HG02943 (cell line): ENCODE measurements around the gene LHPP.
"Not testable (repeated sequence)": the region's sequence is repeated elsewhere in the genome, so short reads cannot be mapped to it uniquely, and the experiment has no call there.

Experiments used
- ATAC-seq: cut with Tn5 transposase; IDR thresholded peaks from one replicate; pipeline ENCODE4 v1.9.1; 2021; ENCODE audit warnings: mild to moderate bottlenecking, low read depth, moderate library complexity; ENCODE audit not compliant: unreplicated experiment

LHPP gene

DNA sequence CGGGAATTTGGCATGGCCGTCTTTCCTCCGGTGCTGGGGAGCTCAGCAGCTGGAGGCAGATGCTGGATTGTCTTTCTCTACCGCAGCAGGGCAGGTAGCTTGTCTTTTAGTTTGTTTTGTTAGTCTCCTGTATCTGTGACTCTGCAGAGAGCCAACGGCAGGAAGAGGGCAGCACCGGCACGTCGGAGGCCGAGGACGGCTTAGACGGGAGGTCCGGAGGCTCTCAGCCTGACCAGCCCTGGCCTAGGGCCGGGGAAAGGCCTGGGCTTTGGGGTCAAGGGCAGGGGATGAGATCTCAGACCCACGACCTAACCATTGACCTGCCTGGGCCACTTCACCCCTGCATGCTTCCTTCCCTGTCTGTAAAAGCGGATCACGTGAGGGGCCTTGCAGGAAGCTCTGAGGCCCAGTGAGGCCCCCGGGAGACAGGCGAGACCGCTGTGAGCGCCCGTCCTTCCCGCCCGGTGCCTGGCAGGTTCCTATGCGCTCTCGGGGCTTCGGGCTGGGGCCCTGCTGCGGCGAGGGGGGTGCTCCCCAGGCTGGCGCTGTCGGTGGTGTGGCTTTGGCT, 72.7 kb downstream of the LHPP start:
- ATAC-seq = no peak

DNA sequence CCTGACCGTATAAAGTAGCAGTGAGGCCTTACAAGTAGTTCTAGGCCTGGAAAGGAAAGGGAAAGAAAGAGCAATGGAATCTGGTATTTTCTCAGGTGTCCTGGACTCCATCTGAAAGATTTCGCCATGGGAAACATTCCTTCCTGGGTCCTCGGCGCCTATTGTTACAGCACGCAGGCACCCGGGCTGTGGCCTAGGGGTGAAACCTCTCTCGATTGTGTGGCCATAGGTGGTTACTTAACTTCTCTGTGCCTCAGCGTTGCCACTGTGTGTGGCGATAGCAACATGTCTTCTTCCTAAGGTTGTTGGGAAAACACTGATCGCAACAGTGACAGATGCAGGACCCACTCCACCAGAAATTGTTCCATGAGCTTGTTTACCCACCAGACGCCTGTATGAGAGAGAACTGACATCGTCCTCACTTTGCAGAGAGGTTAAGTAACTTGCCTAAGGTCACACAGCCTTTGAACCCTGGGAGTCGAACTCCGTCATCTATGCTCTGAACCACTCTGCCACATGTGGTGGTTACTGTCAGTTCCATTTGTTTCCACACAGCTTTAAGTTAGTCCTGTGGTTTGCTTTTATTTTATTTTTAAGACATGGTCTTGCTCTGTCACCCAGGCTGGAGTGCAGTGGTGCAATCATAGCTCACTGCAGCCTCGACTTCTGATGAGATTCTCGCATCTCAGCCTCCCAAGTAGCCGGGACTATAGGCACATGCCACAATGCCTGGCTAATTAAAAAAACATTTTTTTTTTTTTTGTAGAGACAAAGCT, 73.4 kb downstream of the LHPP start:
- ATAC-seq = no peak

DNA sequence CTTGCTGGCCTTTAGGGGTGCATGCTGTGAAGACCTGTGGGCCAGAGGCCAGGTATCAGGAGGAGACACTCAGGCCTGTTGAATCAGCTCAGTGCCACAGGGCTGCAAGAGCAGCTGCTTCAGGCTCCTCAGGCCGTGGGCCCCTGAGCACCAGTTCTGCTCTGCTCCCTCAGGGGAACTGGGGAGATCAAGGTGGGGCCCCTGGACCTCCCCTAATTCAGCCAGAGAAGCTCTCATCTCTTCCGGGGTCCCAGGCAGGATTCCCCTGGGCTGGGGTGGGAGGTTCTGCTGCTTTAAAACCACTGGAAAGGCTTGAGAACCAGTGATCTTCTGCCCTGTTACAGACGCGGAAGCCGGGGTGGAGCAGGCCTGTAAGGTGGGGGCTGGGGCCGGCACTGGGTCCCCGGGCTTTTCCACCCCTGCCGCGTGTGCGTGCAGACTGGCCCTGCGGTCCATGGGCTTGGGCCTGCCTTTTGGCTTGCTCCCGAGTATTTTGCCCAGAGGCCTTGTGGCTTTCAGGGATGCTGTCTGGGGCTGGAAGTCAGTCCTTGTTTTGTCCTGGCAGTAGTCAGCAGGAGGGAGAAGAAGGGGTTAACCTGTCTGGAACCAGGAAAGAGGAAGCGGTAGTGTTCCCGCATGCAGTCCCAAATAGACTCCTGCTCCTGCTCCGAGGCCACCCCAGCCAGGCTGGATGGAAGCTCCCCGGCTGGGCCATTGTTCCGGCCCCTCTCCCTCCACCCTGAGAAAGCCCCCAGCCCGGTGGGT, 74.3 kb downstream of the LHPP start:
- ATAC-seq = no peak

DNA sequence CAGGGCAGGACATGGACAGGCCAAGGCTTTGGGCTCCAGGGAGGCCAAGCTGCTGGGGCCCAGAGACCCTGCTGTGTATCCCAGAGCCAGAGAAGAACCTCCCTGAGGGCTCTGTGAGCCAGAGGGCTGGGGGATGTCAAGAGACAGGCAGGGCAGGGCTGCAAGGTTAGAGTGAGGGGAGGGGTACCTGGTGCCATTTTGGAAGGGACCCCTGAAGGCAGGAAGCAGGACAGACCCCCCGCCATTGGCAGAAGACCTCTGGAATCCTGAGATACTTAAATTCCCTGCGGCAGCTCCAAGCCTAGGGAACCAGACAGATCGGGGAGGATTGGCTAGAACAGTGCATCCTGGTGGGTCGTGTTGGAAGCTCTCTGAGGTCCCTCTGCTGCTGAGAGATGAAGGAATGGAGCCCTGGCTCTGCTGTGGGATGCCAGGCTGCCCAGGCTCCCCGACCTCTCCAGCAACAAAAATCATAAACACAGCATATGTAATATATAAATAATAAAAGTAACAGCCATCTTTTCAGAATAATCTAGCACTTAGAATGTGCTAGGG, 75.0 kb downstream of the LHPP start:
- ATAC-seq = no peak

DNA sequence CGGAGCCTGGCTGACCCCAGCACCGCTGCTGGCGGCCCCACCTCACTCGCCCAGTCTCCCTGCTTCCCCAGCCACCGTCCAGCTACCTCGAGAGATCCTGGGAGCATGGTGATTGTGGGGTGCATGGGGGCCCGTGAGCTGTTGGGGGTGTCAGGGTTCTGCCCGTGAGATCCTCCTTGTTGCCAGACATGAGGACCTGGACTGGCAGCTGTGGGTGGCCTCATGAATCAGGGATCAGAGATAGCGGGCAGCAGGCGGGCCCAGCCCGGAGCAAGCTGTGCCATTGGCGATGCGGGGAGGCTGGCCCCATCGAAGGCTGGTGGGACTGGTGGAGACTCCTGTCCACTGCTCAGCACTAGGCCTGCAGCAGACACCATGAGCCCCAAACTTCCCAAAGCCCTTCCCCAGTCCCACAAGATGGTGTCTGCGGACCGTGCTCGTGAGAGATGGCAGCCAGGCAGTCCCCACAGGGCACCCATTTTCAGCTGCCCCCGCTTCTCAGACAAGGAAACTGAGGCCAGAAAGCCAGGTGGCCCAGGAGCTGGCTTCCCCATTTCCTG, 75.6 kb downstream of the LHPP start:
- ATAC-seq = no peak

DNA sequence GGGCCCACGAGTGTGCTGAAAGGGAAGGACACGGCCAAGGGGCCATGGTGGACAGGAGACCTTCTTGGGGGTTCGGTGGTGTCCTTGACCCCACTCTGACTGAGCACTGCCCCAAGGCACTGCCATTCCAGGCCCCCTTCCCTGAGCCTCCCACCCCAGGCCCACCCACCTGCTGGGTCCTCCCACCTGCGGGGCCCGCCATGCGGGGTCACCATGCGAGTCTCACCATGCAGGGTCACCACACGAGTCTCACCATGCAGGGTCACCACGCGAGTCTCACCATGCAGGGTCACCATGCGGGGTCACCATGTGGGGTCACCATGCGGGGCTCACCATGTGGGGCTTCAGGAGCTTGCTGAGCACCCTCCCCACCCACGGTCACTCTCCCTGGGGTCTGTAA, 76.3 kb downstream of the LHPP start:
- ATAC-seq = no peak

DNA sequence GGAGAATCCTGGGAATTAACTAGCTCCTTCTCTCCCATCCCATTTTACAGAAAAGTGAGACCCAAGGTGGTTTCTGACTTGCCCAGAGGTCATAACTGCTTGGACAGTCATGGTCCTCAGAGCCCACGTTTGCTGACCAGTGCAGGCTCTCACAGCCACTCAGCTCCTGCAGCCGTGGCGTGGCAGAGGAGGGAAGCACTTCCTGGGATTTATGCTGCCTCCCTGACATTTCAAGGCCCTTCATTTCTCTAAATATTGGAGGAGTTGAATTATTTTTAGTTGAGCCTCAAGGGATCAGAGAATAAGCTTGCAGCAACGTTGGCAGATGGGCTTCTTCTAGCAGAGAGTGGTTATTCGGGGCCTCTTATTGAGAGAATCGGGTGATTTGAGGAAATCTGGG, 77.1 kb downstream of the LHPP start:
- ATAC-seq = no peak

DNA sequence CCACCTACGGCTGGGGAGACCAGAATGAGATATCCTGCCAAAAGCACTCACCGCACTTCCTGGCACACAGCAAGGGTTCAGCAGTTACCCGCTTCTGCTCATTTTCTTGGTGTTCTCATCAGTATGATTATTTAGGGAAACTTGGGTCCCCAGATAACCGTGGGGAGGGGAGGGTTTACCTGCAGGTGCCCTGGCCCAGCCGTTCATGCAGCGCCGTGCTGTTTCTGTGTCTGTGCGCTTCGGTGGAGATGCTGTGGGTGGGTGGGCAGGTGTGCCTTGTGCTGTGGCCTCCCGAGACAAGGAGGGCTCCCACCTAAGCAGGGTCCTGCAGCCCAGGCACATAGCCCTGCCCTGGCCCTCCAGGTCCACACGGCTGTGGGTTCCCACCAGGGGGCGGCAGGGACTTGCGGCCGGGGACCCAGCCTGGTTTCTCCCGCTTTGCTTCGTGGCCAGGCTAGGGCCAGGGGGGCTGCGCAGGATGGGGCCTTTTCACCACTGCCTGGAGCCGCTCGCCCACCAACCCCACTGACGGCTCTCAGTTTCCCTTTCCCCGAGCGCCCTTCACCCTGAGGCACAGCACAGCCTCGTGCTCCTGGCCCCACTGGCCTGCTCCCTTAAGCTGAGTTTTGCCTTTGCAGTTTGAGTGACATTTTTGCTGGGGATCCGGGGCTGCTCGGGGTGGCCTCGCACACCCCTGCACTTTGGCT, 78.5 kb downstream of the LHPP start:
- ATAC-seq = no peak

DNA sequence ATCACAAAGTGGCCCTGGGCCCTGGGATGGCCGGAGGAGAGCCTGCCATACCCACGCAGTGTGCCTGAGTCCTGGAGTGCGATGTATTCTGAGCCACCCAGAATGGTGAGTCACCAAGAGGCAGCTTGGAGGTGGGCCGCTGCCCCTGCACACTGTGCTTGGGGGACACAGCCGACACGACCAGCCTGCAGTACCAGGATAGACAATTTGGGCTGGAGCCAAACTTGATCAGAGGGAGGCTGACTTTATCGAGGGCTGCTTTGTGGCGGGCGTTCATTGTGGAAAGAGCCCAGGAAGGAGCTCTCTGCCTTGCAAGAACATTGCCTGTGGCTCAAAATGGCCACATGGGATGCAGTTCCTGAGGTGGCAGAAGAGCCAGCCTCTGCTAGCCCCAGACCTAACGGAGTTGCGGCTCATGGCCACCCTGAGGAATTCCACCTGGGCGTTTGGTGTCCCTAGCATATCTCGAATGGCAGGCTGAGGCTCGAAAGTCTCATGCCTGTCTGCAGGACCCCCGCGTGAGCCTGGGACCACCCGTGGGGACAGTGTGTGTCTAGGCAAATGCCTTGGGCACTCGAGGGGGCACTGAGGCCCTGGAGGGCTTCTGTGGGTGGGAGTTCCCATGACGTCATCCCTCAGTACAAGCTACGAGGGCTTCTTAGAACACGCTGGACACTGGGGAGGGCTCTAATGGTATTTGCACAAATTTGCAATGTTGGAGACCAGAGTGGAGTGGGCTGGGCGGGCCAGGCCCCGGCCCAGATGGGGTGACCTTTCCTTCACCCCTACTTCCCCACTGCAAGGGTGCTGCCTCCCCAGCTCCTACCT, 79.7 kb downstream of the LHPP start:
- no peak for ATAC-seq

DNA sequence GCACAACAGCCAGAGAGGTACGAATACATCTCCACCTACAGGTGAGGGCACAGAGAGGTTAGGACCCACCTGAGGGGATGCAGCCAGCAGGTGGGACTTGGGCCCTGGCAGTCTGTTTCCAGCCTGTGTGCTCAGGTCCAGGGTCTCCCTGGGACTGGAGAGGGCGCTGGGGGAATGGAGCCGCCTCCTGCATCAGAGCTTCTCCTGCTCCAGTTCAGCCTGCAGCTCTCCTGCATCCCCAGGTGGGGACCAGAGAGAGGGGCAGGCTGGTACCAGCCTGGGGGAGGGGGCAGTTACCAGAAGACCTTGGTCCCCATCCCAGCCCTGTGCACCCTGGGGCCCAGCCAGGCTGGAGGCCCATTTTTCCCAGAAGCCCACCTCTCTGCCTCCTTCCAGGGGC, 80.7 kb downstream of the LHPP start:
- no peak for ATAC-seq

DNA sequence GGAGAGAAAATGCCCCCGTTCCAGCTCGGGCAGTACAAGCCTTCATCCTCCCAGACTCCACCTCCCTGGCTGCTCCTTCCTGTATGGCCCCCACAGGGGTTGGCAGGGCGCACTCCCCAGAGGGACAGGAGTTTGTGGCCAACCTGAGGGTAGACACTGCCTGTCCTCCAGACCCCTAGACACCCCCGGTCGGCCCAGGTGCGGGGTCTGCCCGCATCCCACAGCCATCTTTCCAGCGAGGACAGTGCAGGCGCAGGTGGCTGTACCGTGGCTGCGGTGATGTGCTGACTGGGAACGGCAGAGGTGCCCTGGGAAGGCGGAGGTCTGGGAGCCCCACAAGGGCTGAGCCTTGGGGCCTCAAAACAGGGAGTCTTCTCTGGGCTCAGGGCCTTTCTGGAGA, 81.5 kb downstream of the LHPP start:
- ATAC-seq = no peak

DNA sequence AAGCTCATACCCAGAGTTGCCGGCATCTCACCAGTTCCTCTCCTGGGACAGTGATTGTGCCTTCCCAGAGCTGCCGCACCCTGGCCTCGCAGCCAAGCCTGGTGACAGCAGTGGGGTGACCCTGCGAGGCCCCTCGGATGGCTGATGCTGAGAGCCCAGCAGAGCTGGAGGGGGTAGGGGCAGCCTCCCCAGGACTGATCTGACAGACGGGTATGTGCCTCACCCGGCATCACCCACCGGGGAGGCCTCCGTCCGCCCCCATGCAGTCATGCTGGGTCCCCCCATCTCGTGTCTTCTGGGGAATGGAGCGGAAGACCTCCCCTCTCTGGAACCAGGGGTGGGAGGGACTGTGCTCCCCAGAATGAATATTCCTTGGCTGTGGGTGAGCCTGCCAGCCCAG, 82.3 kb downstream of the LHPP start:
- no peak for ATAC-seq

DNA sequence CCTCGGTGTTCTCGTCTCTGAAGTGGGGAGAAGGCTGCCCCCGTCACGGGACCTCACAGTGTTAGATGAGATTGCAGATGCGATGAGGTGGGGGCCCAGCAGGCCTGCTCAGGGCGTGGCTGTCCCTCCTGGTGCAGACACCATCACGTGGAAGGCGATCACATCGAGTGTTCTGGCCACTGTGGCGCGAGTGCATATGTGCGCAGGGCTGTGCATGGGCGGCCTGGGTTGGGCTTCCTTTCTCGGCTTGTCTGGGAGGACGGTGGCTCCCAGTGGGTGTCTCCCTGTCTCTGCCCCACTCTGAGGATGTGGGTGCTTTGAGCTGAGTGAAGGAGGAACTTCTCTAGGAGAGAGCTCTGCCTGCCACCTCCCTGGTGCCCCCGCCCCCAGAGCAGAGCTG, 83.1 kb downstream of the LHPP start:
- ATAC-seq = no peak

DNA sequence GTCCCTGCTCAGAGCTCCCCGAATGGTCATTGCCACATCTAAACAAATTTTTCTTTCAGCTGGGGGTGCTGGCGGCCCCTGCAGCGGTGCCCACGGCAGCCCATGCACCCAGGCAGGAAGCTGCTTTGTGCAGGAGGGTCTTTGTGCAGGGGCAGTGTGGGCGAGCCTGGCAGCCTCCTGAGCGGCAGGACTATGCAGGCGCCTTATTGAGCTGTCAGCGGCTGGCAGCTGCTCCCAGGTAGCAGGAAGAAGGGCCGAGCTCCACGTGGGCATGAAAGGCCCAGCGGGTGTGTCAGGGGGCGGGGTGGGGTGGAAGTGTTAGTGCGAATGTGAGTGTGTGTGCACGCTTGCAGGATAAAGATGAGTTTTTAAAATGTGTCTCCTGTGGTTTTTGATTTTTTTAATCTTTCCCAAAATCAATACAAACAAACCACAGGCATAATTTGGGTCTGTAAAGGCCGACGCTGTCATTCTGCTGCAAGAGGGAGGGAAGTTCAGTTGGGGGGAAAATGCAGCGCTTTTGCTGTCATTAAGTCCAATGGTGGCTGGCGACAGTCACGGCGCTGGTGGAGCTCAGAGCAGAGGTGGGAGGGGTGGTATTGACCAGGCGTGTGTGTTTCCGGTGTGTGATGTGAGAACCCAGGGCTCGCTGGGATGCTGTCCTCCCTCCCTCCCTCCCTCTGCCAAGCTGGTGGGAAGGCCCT, 83.9 kb downstream of the LHPP start:
- no peak for ATAC-seq

DNA sequence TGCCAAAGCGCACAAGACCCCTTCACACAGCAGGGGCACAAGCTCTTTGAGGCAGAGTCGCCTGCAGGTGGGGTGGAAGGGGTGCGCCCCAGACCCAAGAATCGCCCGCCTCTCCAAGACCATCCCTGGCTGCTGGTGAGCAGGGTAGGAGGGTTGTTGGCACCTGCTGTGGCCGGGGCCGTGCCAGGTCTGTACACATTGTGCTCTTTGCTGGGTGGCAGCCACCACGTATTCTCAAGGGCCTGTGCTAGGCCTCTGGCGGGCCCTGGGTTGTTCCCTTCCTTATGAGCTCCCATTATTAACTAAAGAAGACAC, 84.4 kb downstream of the LHPP start:
- ATAC-seq = no peak

DNA sequence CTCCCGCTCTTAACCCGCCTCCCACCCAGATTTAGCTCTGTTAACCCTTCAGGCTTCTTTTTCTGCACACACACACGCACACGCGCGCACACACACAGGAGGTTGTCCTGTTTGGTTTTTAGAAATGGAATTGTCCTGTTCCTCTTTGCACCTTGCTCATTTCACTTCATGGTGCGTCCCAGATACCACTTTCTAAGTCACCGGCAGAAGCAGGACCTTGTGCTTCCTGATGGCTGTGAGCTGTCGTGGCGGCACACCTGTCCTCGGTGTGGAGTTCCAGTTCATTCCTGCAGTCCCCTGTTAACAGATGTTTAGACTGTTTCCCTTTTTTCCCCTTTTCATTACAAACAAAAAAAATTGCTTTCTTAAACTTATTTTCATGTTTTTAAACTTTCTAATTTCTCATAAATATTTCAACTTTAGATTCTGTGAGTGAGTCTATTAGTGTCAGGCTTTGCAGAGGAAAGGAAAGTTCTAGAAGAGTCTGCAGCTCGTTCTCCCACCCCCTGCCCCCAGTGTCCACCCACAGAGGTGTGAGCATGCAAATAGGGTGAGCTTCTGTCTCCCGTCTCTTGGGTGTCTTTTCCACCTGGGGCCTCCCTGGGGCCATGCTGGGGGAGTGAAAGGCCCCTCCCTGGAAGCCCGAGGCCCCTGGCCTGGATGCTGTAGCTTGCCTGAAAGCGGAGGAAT, 85.5 kb downstream of the LHPP start:
- no peak for ATAC-seq

DNA sequence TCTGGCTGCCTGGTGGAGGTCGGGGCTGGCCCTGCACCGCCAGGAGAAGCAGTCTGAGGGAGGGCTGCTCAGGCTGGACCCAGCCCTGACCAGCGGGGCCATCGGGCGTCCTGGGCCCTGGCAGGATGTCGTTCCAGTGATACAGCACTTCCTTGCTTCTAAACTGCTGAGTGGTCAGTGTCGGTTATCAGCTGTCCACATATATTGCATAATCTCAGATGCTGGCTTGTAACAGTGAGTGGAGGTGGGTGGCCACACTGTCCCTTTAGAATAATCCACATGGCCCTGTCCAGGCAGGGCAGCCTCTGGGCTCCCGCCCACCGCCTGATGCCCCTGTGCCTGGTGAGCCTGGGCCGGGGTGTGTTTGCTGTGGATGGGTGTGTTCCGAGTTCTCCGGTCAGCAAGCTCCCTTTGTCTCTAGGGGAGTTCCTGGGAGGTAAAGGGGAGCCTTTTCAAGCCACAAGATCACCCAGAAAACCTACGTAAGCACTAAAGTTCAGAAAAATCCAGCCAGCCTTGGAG, 86.1 kb downstream of the LHPP start:
- ATAC-seq = no peak

DNA sequence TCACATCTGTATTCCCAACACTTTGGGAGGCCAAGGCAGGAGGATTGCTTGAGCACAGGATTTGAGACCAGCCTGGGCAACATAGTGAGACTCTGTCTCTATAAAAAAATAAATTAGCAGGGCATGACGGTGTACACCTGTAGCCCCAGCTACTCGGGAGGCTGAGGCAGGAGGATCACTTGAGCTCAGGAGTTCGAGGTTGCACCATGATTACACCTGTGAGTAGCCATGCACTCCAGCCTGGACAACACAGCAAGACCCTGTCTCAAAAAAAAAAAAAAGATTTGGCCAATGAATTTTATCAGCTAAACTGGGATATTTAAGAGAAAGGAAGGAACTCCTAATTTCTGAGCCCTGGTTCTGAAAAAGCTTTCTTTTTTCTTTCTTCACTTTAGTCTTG, 87.5 kb downstream of the LHPP start:
- ATAC-seq = not testable (repeated sequence)
